Erythroblast (primary cell): ENCODE measurements around the gene KAZN.

Source experiments
- GATA1 ChIP-seq: IDR thresholded peaks from 2 replicates; pipeline ENCODE4 v1.6.1; 2011; ENCODE audit warnings: low read depth, mild to moderate bottlenecking, control low read depth, low read length, moderate library complexity
- POLR2A ChIP-seq: IDR thresholded peaks from 2 replicates; pipeline ENCODE4 v1.6.1; 2011; ENCODE audit warnings: mild to moderate bottlenecking, low read length

DNA sequence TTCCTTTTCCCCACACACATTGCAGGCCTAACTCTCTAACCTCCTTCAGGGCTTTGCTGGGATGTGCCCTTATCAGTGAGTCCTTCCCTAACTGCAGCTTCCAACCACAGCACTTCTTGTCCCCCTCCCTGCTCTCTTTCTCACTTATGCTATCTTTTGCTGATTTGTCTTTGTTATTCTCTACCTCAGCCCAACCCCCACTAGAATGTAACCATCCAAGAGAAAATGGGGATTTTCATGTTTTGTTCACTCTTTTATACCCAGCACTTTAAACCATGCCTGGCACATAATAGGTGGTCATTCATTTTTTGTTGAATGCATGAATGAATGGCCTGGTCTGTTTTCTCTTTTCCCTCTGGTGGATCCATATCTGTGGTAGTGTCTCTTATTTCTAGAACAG is 243.5 kb downstream of the KAZN start:
- TF ChIP-seq GATA1, result no peak
- no peak for TF ChIP-seq POLR2A
